NT2/D1 (cell line): ENCODE data around the gene UNC80.

Source experiments
- SUZ12 ChIP-seq: IDR thresholded peaks from 2 replicates; pipeline ENCODE4 v1.6.1; 2011; ENCODE audit not compliant: insufficient read length, insufficient read depth; ENCODE audit errors: extremely low read depth
- YY1 ChIP-seq: IDR thresholded peaks from 2 replicates; pipeline ENCODE4 v1.6.1; 2011; ENCODE audit not compliant: insufficient read length, insufficient read depth
- ZNF274 ChIP-seq: IDR thresholded peaks from 2 replicates; pipeline ENCODE4 v1.6.1; 2011; ENCODE audit warnings: mild to moderate bottlenecking, low read depth, low read length

DNA sequence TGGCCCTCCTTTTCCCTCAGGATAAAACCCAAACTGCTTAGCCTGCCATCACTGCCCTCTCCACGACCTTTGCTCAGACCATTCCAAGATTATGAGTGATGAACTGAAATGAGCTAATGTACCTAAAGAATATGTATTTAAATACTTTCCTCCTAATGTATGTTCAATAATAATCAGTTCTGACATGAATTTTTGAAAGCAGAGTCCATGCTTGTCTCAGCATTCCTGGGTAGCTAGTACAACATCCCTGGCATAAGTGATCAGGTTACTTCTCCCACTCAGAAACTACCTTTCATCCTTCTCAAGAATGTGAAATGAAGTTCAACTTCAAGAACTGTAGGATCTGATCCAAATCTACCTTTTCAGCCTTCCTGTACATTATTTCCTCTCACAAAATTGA, 103.6 kb downstream of the UNC80 start:
- no peak for TF ChIP-seq YY1
- TF ChIP-seq ZNF274 = no peak
- no peak for TF ChIP-seq SUZ12
